ENCODE data around the gene KLHDC4. TPM values are rescaled to one million over a fixed set of nuclear protein-coding genes. Genes with fewer than 3 reads are reported as not detected.
A peak's percentile ranks its signal among the peaks of the same experiment; 100 is the strongest.

Gene KLHDC4
- total RNA-seq, 1 donor from 2014 or later = 29.8 TPM

- FAIRE-seq = no peak
- H3K9me3 ChIP-seq (ENCODE audit: insufficient read depth, low read depth, low read length) = no peaks in the 10 kb centered on the region
- no peak overlapping the region for H3K4me2 ChIP-seq (ENCODE audit: low read length)
- no peaks in the 10 kb centered on the region for H3K79me2 ChIP-seq (ENCODE audit: insufficient read depth, low read length)
- Mint-ChIP-seq H3K4me3 (ENCODE audit: unreplicated experiment) (no peak overlapping the region), H3K4me1 (ENCODE audit: low read depth, unreplicated experiment) (no peaks in the 10 kb centered on the region), H3K36me3 (ENCODE audit: low read depth, unreplicated experiment) (peaks cover 22% of the 10 kb centered on the region), H3K27me3 (ENCODE audit: low read depth, unreplicated experiment) (no peaks in the 10 kb centered on the region), H3K27ac (ENCODE audit: unreplicated experiment) (peak overlapping the region; percentile 16), H3K9me3 (ENCODE audit: unreplicated experiment) (no peaks in the 10 kb centered on the region)
- H3K36me3 ChIP-seq (ENCODE audit: insufficient read depth, low read length) = peaks cover 12% of the 10 kb centered on the region
- no peak overlapping the region for H3K4me3 ChIP-seq (ENCODE audit: insufficient read depth, low read depth, low read length)
- no peak overlapping the region for H3K27ac ChIP-seq (ENCODE audit: low read depth, low read length)
- H4K20me1 ChIP-seq (ENCODE audit: insufficient read depth, low read length) = peaks cover 31% of the 10 kb centered on the region
- H3K4me1 ChIP-seq (ENCODE audit: insufficient read depth, low read length) = no peaks in the 10 kb centered on the region
- no peak overlapping the region for H3K9ac ChIP-seq (ENCODE audit: low read length)
- H2AFZ ChIP-seq (ENCODE audit: low read depth, low read length) = no peak overlapping the region
- no peaks in the 10 kb centered on the region for H3K27me3 ChIP-seq (ENCODE audit: insufficient read depth, low read length)
- TF ChIP-seq CTCF (IDR thresholded peaks at IDR 0.05; ENCODE audit: insufficient read depth, low read depth, low read length) (no peak), EZH2 (IDR thresholded peaks at IDR 0.05; ENCODE audit: insufficient read depth, low read length) (no peak)
- no peak for DNase-seq (ENCODE audit: low read depth)
Observed at GRCh38 chr16:87747626-87748414, 18.0 kb downstream of the KLHDC4 start.

- Mint-ChIP-seq H3K9me3 (ENCODE audit: unreplicated experiment) (no peaks in the 10 kb centered on the region), H3K4me1 (ENCODE audit: low read depth, unreplicated experiment) (no peaks in the 10 kb centered on the region), H3K4me3 (ENCODE audit: unreplicated experiment) (no peak overlapping the region), H3K27ac (ENCODE audit: unreplicated experiment) (no peak overlapping the region), H3K27me3 (ENCODE audit: low read depth, unreplicated experiment) (no peaks in the 10 kb centered on the region), H3K36me3 (ENCODE audit: low read depth, unreplicated experiment) (peaks cover 30% of the 10 kb centered on the region)
- DNase-seq (ENCODE audit: low read depth) = no peak
- Histone ChIP-seq H3K4me2 (ENCODE audit: low read length) (no peak overlapping the region), H3K36me3 (ENCODE audit: insufficient read depth, low read length) (peaks cover 12% of the 10 kb centered on the region), H3K27me3 (ENCODE audit: insufficient read depth, low read length) (no peaks in the 10 kb centered on the region), H3K4me3 (ENCODE audit: insufficient read depth, low read depth, low read length) (no peak overlapping the region), H2AFZ (ENCODE audit: low read depth, low read length) (no peak overlapping the region), H3K27ac (ENCODE audit: low read depth, low read length) (no peak overlapping the region), H3K4me1 (ENCODE audit: insufficient read depth, low read length) (peaks cover 3% of the 10 kb centered on the region), H3K79me2 (ENCODE audit: insufficient read depth, low read length) (peaks cover 7% of the 10 kb centered on the region), H3K9me3 (ENCODE audit: insufficient read depth, low read depth, low read length) (no peaks in the 10 kb centered on the region), H3K9ac (ENCODE audit: low read length) (no peak overlapping the region), H4K20me1 (ENCODE audit: insufficient read depth, low read length) (peaks cover 44% of the 10 kb centered on the region)
- TF ChIP-seq CTCF (IDR thresholded peaks at IDR 0.05; ENCODE audit: insufficient read depth, low read depth, low read length) (no peak), EZH2 (IDR thresholded peaks at IDR 0.05; ENCODE audit: insufficient read depth, low read length) (no peak)
- no peak for FAIRE-seq
Observed at GRCh38 chr16:87746178-87746577, 19.6 kb downstream of the KLHDC4 start.

Measured in astrocyte (in vitro differentiated cells and primary cell).